ENCODE results near the gene GMPR.
"Not testable (repeated sequence)": the region's sequence is repeated elsewhere in the genome, so short reads cannot be mapped to it uniquely, and the experiment has no call there.

Gene GMPR

DNA sequence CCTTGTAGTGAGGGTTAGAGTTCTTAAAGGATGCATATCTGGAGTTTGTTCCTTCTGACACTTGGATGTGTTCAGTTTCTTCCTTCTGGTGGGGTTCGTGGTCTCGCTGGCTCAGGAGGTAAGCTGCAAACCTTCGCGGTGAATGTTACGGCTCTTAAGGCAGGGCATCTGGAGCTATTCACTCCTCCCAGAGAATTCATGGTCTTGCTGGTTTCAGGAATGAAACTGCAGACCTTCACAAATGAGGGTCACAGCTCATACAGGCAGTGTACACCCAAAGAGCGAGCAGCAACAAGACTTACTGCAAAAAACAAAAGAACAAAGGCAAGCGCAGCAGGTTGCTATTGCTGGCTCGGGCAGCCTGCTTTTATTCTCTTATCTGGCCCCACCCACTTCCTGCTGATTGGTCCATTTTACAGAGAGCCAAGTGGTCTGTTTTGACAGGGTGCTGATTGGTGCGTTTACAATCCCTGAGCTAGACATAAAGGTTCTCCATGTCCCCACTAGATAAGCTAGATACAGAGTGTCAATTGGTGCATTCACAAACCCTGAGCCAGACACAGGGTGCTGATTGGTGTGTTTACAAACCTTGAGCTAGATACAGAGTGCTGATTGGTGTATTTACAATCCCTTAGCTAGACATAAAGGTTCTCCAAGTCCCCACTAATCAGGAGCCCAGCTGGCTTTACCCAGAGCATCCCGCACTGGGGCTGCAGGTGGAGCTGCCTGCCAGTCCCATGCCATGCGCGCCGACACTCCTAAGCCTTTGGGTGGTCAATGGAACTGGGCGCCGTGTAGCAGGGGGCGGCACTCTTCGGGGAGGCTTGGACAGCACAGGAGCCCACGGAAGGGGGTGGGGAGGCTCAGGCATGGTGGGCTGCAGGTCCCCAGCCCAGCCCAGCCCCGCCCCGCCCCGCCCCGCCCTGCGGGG is 12.0 kb upstream of the GMPR start:
- not testable (repeated sequence) for DNase-seq

DNA sequence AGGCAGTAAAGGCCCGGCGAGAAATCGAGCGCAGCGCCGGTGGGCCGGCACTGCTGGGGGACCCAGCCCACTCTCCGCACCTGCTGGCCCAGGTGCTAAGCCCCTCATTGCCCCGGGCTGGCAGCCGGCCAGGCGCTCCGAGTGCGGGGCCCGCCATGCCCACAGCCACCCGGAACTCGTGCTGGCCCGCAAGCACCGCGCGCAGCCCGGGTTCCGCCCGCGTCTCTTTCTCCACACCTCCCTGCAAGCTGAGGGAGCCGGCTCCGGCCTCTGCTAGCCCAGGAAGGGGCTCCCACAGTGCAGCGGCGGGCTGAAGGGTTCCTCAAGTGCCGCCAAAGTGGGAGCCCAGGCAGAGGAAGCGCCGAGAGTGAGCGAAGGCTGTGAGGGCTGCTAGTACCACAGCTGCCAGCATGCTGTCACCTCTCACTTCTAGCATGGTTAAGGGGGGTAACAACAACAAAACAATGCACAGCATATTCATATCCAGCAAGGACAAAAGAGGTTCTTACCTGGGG is 11.3 kb upstream of the GMPR start:
- DNase-seq, result no peak

DNA sequence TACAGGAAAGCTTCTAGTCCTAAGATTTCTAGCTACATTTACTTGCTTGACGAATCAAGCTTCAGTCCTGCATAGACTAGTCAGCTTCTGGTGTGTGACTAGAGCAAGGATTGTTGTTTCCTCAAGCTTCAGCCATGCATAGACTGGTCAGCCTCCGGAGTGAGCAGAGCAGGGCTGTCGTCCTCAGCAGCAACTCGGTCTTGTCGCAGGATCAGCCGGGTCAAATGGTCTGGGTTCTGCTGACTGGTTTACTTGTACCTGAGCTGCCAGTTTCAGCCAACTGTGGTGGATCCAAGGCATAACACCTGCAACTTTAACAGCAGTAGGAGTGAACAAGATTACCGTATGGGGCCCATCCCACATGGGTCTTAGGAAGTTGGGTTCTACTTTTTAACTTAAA is 10.8 kb upstream of the GMPR start:
- DNase-seq, result no peak

DNA sequence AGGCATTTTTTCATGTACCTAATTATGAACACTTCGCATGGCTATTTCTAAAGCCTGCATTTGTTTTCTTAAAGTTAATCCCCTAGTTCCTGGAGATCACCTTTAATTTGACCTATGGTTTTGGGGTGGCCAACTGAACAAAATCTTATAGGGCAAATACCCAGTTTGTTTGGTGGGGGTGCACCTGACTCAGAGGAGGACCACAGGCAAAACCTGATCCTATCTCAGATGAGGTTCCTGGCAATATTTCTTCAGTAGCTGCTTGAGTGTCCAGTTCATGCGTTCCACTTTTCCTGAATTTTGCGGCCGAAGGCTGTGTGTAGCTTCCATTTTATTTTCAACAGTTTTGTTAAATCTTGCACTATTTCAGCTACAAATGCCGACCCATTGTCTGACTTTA is 10.3 kb upstream of the GMPR start:
- no peak for DNase-seq

DNA sequence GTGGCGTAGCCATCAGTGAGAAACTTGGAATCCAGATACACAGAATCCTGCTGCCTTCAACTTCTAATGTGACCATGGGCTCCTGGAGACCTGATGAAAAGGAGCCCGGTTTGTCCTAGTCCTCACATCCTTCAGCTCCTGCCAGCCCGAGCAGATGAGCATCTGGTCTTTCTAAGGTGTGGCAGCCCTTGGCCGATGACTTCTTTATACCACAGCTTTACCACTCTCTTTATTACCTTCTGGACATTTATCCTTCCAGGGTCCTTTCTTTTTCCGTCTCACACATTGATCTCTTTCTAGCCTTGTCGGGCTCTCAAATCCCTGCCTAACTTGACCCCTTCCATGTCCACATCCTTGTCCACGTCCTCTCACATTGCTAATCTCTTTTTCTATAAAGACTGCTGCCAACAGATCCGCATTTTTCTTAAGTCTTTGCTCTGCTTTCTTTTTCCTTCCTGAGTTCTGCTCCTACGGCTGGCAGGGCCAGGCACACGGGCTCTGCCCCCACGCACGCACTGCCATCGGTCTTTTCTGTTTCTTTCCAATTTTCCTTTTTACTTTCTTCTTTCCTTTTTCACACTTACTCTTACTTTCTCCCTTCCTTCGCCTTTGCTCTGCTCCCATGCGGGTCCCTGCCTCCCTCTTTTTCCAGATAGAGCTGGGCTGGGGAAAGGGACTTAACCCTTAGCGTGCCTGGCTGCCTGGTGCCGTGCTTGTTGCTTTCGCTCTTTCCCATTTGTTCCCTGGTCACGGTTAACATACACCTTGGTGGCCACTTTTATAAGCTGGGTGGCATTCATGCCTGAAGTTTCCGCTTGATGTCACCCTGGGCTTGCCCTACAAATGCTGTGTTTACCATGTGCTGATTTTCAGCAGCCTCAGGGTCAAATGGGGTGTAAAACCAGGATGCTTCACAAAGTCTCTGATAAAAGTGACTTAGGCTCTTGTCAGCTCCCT is 9.4 kb upstream of the GMPR start:
- DNase-seq, result no peak

DNA sequence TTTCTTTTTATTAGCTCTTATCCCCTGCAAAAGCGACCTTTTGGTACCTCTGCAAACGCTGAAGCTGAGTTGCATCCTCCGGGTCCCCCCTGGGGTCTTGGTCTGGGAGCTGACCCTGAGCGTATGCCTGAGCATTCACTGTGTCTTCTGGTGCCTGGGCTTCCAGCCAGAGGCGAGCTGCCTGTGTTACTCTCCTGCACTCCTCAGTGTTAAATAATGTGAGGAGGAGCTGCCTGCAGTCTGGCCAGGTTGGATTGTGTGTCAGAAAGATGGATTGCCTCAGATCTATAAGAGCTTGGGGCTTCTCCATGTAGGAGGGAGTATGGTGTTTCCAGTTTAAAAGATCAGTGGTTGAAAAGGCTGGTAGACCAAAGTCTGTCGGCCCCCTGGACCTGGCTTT is 8.7 kb upstream of the GMPR start:
- no peak for DNase-seq

DNA sequence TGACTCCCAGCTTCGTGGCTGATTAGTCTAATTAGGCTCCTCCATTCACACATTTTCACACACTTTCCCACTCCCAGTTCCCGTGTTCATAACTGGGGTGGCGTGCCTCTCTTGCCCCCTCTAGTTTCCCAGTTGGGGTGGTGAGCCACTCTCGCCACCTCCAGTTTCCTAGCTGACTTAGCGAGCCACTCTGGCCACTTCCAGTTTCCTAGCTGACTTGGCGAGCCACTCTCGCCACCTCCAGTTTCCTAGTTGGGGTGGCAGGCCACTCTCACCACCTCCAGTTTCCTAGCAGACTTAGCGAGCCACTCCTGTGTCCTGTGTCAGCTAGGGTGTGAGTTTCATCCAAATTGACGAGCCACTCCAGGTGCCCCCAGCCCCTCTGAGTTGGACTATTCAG is 7.4 kb upstream of the GMPR start:
- no peak for DNase-seq

DNA sequence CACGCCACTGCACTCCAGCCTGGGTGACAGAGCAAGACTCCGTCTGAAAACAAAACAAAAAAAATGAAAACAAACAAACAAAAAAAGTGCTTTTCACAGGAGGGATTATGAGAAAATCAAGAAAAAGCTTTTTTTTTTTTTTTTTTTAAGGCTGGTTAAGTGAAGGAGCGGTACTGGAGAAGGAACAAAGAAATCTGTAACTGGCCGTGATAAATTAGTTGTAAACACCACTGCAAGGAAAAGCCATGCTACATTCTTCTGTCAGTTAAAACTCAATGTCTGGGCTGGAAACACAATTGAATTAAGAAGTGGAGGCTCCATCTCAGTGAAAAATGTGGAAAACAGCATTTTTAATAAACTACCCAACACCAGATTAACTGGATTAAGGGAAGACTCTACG is 6.3 kb upstream of the GMPR start:
- DNase-seq, result no peak

DNA sequence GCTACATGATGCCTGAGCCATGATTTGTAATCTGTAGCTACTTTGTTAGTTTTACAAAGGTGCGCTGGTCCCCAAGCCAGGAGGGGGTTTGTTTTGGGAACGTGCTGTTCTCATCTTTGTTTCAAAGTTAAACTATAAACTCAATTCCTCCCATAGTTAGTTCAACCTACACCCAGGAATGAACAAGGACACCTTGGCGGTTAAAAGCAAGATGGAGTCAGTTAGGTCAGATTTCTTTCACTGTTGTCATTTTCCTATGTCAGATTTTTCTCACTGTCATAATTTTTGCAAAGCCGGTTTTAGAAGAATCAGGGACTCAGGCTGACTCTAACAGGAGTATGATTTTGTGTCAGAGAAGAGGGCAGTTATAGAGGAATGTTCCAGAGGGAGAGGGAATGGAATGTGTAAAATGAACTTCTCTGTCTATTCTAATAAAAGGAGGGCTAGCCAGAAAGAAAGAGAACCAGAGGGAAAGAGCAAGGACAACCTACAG is 2.3 kb upstream of the GMPR start:
- no peak for DNase-seq

DNA sequence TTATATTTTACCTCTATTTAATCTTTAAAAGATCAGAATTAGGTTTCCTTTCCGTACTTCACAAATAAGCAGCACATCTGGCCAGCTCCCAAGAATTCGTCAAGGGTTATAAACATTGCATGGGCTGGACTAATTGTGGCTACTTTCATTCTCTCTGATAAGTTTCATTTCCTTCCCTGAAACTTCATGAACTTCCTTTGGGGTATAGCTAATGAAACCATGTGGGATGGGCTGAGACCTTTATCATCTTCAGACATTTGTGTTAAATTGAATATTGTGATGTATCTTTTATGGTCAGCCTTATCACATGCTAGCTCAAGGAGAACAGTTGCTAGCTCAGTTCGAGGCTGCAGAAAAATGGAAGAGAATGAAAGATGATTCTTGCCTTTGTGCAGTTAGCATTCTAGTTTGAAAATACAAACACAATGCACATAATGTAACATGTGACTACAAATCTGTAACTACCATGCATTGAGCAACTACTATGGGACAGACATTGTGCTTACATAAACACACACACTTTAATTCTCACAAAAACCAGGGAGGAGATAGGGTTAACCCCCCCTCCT is 1.7 kb upstream of the GMPR start:
- no peak for DNase-seq

DNA sequence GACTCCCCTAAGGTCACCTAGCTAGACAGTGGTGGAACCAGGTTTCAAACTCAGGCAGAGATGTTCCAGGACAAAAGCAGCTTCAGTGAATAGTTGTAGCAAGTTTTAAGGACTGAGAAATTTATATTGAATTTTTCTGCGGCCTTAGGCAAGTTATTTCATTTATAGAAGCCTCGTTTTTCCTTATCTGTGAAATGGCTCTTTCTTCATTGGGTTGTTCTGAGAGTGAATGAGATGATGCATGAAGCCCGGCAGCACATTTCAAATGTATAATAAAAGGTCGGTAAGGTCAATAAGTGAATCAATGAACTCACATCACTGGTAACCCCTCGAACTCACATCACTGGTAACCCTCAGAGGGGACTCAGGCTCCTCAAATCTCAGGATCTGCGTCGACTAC is 1.1 kb upstream of the GMPR start:
- no peak for DNase-seq

DNA sequence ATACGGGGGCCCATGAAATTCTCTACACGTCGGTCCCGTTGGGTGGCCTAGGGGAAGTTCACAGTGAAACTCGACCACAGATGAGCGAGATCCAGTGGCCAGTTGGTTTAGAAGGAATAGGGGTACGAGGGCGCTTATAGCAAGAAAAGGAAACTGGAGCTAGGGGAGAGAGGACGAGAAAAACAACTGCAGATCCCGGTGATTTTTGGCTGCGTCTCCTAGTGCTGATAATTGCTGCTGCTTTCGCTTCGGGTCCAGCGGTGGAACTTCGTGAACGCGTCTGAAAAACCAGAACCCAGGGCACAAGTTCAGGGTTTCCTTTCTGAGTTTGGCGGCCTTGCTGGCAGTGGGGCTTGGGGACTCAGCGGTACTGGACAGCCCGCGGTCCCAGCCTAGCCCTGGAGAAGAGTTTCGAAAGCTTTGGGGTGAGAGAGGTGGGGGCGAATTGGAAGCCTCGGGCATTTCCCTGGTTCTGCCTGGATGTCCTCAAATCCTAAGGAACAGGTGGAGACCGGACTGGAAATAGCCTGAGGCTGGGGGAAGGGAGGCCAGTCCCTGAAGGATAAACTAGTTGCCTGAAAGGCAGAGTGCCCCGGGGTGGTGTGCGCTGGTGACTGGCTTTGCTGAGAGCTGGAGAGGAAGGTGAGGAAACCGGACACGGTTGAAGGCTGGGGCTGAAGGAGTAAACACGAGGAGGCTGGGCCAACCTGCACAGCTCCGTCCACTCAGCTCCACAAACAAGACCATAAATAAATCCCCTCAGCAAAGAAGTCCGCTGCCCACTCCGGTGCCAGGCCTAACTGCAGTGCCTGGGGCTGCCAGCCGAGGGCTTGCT is 793 bp downstream of the GMPR start:
- DNase-seq, result no peak

DNA sequence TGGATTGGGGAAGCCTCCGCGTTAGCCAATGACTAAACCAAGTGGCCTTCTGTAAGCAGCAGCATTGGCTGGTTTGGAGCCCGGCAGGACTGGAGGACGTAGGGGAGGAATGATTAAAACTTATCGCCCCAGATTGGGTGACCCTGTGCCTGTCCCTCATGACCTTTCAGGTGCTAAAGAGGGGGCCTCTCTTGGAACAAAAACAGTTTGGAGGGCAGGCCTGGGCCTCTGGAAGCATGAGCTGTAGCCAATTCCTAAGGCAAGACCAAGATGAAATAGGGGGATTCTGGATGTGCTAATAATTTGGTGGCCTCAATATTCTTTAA is 1.4 kb downstream of the GMPR start:
- DNase-seq, result no peak

DNA sequence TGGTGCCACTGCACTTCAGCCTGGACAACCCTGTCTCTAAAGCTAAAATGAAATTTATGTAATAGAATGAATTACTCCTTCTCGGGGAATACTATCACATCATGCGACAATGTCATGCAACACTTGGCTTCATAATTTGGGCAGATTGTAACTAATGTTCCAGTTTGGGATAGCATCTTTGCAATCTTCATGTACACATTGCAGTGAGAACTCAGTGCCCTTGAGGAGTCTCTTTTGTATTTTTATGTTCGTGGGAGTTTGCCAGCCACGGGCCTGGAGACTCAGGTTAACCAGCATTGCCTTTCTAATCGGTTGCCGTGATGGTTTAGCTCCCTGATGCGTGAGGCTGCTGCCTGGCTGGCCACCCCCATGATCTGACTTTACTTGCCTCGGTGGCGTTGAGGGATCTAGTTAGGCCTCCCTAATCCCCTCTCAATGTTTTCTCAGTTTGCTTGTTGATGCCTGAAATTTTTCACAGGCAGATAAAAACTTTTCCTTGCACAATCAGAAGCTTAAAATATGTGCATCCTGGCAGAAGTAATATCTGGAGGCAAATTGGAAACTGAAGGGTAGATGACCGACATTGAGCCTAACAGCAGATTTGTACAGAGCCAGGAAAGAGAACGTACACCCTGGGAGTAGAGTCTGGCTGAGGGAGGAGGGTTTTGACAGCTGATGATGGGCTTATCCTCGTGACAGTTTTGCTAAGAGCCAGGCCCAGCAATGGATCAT is 2.4 kb downstream of the GMPR start:
- DNase-seq, result no peak

DNA sequence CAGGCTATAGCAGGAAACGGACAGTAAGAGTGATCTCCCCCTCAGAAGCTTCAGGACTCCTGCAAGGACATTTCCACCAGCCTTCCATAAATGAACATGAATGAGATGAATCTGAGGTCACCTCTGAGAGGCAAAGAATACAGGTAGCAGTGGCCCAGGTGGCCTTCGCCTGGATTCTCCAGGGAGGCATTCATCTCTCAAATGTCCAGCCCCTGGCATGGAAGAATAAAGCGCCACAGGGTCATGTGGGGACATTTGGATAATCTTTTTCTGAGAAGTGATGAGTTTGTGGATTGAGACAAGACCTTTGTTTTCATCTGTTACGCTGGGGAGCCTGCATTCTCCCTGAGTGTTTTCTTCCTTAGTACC is 2.9 kb downstream of the GMPR start:
- no peak for DNase-seq

DNA sequence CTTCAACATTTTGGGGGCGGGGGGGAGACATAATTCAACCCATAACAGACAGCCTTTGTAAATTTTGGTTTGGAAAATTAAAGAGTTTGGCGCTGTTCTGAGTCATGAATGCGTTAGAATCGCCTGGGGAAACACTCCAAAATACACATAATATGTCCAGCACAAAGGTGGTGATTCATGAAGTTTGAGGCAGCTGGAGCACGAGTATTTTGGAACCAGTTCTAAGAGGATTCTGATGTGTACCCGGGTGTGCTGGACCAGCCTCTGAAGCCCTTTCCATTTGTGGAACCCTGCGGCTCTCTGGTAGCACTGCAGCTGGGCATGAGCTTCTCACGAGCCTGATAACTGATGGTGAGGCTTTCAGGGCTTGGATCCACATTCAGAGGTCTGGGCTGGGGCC is 4.7 kb downstream of the GMPR start:
- DNase-seq, result no peak

DNA sequence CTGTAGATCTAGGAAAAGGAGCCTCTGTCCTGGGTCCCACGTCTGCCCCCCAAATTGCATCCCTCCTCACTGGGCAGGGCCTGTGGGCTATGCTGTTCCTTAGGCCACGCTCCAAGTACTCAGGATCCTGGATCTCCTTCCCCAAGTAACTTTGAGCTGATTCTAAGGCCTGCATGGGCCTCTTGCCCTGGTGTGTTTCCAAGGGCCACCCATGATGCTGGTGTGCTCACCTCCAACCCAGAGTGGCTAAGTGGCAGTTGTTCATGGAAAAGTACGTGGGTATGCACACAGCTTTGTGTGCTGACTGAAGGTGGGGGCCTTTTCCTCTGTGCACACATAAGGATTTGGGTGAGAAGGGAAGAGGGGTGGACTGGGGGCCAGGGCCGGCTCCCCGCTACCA is 5.3 kb downstream of the GMPR start:
- DNase-seq, result no peak

DNA sequence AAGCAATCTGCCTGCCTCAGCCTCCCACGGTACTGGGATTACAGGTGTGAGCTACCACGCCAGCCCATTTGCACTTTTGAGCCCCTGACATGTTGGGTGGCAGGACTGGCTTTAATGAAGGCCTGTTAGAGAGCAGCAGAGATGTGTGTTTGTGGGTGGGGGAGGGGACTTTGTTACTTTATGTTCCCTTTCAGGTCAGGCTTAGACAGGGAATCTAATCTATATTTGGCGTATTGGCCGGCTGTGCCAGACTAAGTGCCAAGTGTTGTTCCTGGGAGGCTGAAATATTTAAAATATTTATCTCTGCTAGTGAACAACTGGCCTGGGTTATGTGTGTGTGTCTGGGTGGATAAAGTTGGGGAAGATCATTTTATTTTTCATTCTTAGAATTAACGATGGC is 6.1 kb downstream of the GMPR start:
- DNase-seq, result no peak

DNA sequence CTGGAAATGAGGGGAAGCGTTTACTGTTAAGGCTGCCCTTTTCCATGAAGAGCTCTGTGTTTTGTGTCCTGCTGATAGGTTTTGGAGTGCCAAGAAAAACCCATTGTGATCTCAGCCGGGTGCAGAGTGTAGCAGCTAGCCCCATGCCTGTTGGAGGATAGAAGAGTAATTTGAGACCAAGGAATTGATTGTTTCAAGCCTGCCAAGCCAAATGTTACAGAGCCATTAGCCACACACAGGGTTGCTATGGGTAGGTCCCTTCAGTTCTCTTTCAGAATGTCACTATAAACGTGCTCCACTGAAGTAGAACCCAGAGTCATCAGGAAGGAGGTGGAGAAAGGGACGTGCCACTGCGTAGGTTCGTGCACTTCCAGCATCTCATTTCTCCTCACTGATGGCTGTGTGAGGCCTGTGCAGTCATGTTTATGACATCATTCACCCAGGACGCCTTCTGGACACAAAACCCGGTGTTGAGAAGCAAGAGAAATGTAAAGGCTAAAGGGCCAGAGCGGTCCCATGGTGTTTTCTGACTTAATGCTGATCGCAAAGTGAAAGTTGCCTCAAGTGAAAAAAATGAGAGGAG is 6.6 kb downstream of the GMPR start:
- DNase-seq, result no peak

DNA sequence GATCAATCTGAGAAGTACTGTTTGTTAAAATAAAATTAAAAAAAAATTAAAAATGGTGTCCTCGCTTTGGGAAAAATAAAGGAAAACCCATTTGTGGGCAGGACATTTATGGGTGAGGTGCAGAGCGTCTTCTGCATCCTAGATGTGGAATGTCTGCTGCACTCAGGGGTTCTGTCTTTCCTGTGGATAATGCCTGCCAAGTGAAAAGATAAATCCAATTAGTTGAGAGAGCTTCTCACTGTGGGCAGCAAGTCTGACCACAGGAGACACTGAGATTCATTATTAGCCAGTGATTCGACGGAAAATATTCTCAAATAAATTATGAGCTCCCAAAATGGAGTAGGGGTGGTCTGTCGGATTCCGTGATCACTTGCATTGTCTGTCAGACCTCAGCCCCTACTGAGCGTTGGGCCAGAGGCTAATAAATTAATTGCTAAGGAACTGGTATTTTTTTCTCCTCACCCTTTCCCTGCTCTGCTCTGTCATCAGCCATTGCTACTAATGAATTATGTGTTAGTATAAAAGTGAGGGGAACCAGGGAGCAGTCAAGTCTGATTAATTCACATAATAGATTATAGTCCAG is 10.0 kb downstream of the GMPR start:
- no peak for DNase-seq

DNA sequence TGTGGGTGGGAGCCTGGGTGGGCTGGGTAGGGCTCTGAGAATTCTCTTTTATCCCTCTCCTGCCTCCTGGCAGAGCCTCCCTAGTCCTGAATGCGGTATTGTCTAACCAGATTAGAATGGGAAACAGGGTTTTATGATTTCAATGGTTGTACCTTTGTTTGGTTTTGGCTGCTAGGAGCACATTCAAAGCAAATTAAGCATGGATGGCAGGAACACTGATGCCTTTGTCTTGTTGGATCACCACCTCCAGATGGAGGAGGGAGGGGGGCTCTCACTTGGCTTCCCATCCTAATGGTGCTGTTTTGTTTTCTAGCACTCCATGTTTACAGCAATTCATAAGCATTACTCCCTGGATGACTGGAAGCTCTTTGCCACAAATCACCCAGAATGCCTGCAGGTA is 11.6 kb downstream of the GMPR start:
- DNase-seq, result no peak
